Transverse colon (tissue), 4 donors: ENCODE results near the gene HHIPL1. TPM values are rescaled to one million over a fixed set of nuclear protein-coding genes. Genes with fewer than 3 reads are reported as not detected.
A peak's percentile ranks its signal among the peaks of the same experiment; 100 is the strongest.

Experiments used
- DNase-seq: peaks from one replicate; pipeline ENCODE4 v3.0.0-alpha.2; 2019
- H3K27ac ChIP-seq, 4 donors: fragments of 200-600 bp; sonication (generic); 2 replicates each; pipeline ENCODE4 v1.5.1; 2016 to 2018; ENCODE audit warnings: inconsistent platforms in 4 of 4
- H3K27me3 ChIP-seq: fragments of 200-600 bp; sonication (generic); 2 replicates; pipeline ENCODE4 v1.5.1; 2017; ENCODE audit warnings: inconsistent platforms
- H3K36me3 ChIP-seq, 4 donors: fragments of 200-600 bp; sonication (generic); 2 replicates each; pipeline ENCODE4 v1.5.1; 2017 to 2019; ENCODE audit warnings: inconsistent platforms in 4 of 4
- H3K4me1 ChIP-seq, 4 donors: fragments of 200-600 bp; sonication (generic); 2 replicates each; pipeline ENCODE4 v1.5.1; 2017 to 2020; ENCODE audit warnings: inconsistent platforms in 4 of 4
- H3K4me3 ChIP-seq, 4 donors: fragments of 200-600 bp; sonication (generic); 1 replicate in 1 of 4; 2 replicates in 3 of 4; pipeline versions ENCODE4 v1.5.1 to v1.6.1; 2017 to 2019; ENCODE audit warnings: inconsistent platforms in 4 of 4
- H3K9me3 ChIP-seq, 2 donors: fragments of 200-600 bp; sonication (generic); 2 replicates each; pipeline ENCODE4 v1.5.1; 2017 to 2019; ENCODE audit warnings: inconsistent platforms in 2 of 2
- CTCF ChIP-seq, 5 experiments: fragments of 200-600 bp in 3 of 5; fragments of 450-650 bp in 2 of 5; sonication (generic) in 3 of 5; IDR thresholded peaks; 1 replicate in 2 of 5; 2 replicates in 3 of 5; pipeline ENCODE4 v1.5.1; 2016 to 2017; ENCODE audit warnings: antibody characterized with exemption in 5 of 5, inconsistent platforms in 3 of 5, mild to moderate bottlenecking in 2 of 5, moderate library complexity in 1 of 5
- EP300 ChIP-seq: sonication (generic); formaldehyde crosslinking; IDR thresholded peaks from one replicate; pipeline ENCODE4 v1.6.1; 2017; ENCODE audit warnings: antibody characterized with exemption, low read depth
- POLR2A ChIP-seq: fragments of 450-650 bp; IDR thresholded peaks from one replicate; pipeline ENCODE4 v1.6.1; 2016; ENCODE audit warnings: antibody characterized with exemption, mild to moderate bottlenecking, moderate library complexity
- POLR2AphosphoS5 ChIP-seq, 3 donors: sonication (generic); formaldehyde crosslinking; IDR thresholded peaks; one replicate each; pipeline ENCODE4 v1.6.1; 2016; ENCODE audit warnings: antibody characterized with exemption in 3 of 3
- WGBS, 2 donors: methylation state at CpG; one replicate each; pipeline ENCODE4 v1.1.5; 2018; ENCODE audit warnings: low coverage in 1 of 2; 5-methylcytosine and 5-hydroxymethylcytosine counted together
- in situ Hi-C, 4 donors: fragments of 200-750 bp; cut with MboI; loops; one replicate each; pipeline versions ENCODE4 v1.15.0 to v1.15.1; 2017; ENCODE audit warnings: low sequenced_read_pairs in 3 of 4, low pct_ligation_motif_present in 1 of 4, low pct_unique_long_range_greater_than_20kb in 1 of 4
- intact Hi-C: fragments of 100-400 bp; cut with DNase I; formaldehyde crosslinking; loops from one replicate; pipeline ENCODE4 v1.15.1; 2023; ENCODE audit warnings: low total_unique reads
- total RNA-seq, 4 donors: library from RNA; depleted of rRNA; stranded (reverse); fragments of >200 nt; gene quantifications; one replicate each; pipeline ENCODE4 v1.1.0, GENCODE V29; 2016

Gene HHIPL1
- total RNA-seq, 4 donors from 2014 or later: 0.40 to 31.0 (median 0.87) TPM

GRCh38 chr14:99682809-99683618 lies 38.1 kb downstream of the HHIPL1 start:
- Histone ChIP-seq H3K9me3 (no peaks in the 10 kb centered on the region), H3K36me3 (no peaks in the 10 kb centered on the region), H3K4me3 (peak overlapping the region; percentile 48 to 93 (median 64)), H3K27ac (peak overlapping the region; percentile 82 to 92 (median 88)), H3K27me3 (peaks cover 29% of the 10 kb centered on the region), H3K4me1 (peaks cover 12 to 16% (median 15%) of the 10 kb centered on the region in 4 donors)
- peak; percentile 81 for DNase-seq
- TF ChIP-seq CTCF (IDR thresholded peaks at IDR 0.05) (peak; percentile 83 to 97 (median 95)), POLR2AphosphoS5 (IDR thresholded peaks at IDR 0.05) (no peak), EP300 (no peak)
- intact Hi-C loops: loop anchor here (5.0 kb wide), 2 partner anchors 204 to 219 kb away; no protein-coding TSS in a partner anchor
- in situ Hi-C loops: no loop called here
- WGBS, 2 donors: 0 to 2% methylated on average over 8 to 34 of the region's 42 CpGs

- Histone ChIP-seq H3K27me3 (peaks cover 29% of the 10 kb centered on the region), H3K27ac (peak within 1 kb of the TSS; percentile 82 to 92 (median 88)), H3K9me3 (no peaks in the 10 kb centered on the region), H3K36me3 (no peaks in the 10 kb centered on the region), H3K4me1 (peaks cover 12 to 16% (median 15%) of the 10 kb centered on the region in 4 donors), H3K4me3 (peak within 1 kb of the TSS; percentile 62 to 93 (median 70))
- 1% methylated on average over 68 of the region's 83 CpGs; no CpG with 5 or more reads in 1 of the 2 donors for WGBS, 2 donors
- peak; percentile 100 for DNase-seq
- in situ Hi-C loops: no loop called here
- intact Hi-C loops: loop anchor here (5.0 kb wide), 2 partner anchors 203 to 218 kb away; no protein-coding TSS in a partner anchor
- TF ChIP-seq CTCF (IDR thresholded peaks at IDR 0.05) (no peak), POLR2A (no peak), POLR2AphosphoS5 (IDR thresholded peaks at IDR 0.05) (peak; percentile 15 to 20 (median 16))
Observed at GRCh38 chr14:99683619-99684409, 38.9 kb downstream of the HHIPL1 start, which contains the start of gene CYP46A1. Gene CYP46A1 (plus strand): TSS chr14:99684298. CDS start chr14:99684418, 120 bp downstream.

GRCh38 chr14:99684410-99684934 lies 39.5 kb downstream of the HHIPL1 start:
- peak overlapping the region; percentile 52 to 83 (median 70) for H3K4me3 ChIP-seq
- TF ChIP-seq POLR2A: no peak
- no peak for TF ChIP-seq POLR2AphosphoS5 (IDR thresholded peaks at IDR 0.05)
- no peak for TF ChIP-seq CTCF (IDR thresholded peaks at IDR 0.05)
- no peak for TF ChIP-seq EP300
- H3K9me3 ChIP-seq: no peaks in the 10 kb centered on the region
- H3K27ac ChIP-seq: peak overlapping the region; percentile 57 to 74 (median 70)
- WGBS, 2 donors: 6 to 33% methylated on average over 1 to 43 of the region's 45 CpGs
- intact Hi-C loops: loop anchor here (5.0 kb wide), 2 partner anchors 203 to 218 kb away; no protein-coding TSS in a partner anchor
- in situ Hi-C loops: no loop called here
- H3K4me1 ChIP-seq: peaks cover 12 to 16% (median 15%) of the 10 kb centered on the region in 4 donors
- peaks cover 29% of the 10 kb centered on the region for H3K27me3 ChIP-seq
- no peaks in the 10 kb centered on the region for H3K36me3 ChIP-seq
- DNase-seq: no peak
